ENCODE data around the gene PF4V1. TPM values are rescaled to one million over a fixed set of nuclear protein-coding genes. Genes with fewer than 3 reads are reported as not detected.

Gene PF4V1
- total RNA-seq, 1 donor from 2014 or later: not detected

DNA sequence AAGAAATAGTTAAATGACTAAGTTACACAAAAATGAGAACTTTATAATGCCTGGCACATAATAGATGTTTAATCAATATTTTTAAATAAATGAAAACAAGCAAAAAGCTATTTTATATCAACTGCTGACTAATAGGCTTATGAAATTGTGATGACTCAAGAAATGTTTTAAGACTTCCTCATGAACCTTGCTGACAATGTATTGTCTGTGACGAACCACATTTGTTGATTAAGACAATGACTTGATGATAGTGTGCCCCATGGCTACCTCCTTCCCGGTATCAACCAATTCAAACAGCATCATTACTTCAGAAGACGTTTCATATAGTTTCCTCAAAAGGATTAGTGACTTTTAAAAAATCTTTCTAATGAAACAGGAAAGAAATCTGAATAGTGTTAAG lies 8.8 kb upstream of the PF4V1 start:
- no peak for DNase-seq (ENCODE audit: low spot score)
- intact Hi-C loops (cut with DNase I): no loop called here

DNA sequence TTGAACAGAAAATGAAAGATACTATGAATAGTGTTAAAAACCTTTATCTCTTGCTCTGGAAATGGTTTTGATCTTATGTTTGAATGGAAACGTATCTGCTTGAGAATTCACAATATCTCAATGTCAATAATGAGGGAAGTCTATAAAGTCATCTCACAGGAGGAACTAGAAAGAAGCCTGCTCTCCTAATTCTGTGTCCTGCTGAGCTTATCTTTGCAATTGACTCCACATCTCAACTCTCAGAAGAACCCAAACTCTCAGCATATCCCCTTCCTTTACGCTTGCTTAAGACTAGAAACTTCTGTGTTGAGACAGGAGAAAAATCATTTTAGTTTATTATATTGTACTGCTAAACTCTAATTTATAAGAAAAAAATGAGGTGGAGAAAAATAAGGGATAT lies 8.3 kb upstream of the PF4V1 start:
- intact Hi-C loops (cut with DNase I): no loop called here
- DNase-seq (ENCODE audit: low spot score): no peak

DNA sequence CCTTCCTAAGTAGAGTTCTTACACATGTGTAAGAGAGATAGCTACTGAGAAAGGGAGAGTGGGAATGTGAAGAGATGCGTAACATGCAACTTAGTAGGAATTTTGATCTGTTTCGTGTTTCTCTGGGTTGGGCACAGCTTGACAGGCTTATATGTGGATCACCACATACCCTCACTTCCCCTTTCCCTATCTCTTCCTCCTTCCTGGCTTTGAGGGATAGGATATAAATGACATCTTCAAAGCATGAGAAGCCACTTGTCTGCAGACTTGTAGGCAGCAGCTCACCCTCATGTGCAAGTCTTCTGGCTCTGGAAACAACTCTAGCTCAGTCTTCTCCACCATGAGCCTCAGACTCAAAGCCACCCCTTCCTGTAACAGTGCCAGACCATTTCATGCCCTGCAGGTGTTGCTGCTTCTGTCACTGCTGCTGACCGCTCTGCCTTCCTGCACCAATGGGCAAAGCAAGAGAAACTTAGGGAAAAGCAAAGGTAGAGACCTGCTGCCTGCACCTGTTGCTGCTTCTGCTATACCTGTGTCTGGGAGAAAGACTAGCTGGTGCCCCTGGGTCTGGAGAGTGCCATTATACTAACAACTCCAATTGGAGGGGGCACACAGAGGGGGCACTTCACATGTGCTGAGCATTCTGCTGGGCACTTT lies 5.4 kb upstream of the PF4V1 start:
- no peak for DNase-seq (ENCODE audit: low spot score)
- intact Hi-C loops (cut with DNase I): no loop called here

DNA sequence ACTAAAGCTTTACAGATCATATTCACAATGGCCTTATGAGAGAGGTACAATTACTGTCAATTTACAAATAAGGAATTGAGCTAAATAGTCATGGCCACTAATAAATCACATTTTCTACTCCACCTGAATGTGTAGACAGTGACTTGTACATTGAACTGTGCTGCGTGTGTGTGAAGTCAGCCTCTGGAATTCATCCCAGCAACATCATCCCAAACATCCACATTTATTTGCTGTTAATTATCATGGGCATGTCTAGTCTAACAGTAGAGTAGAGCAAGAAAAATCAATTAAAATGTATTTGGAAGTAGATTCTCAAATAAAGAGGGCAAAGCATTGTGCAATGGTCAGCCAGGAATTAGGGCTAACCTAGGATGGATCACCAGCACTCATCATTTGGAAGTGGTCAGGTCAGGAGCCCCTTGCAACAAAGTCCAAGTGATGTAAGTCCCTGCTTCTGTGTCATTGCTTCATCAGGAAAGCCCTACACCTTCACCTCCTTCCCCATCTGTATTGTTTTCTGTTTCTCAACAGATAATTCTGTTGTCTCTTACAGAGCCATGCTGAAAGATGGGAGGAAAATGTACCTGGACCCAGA lies 4.8 kb upstream of the PF4V1 start:
- intact Hi-C loops (cut with DNase I): no loop called here
- DNase-seq (ENCODE audit: low spot score): no peak

DNA sequence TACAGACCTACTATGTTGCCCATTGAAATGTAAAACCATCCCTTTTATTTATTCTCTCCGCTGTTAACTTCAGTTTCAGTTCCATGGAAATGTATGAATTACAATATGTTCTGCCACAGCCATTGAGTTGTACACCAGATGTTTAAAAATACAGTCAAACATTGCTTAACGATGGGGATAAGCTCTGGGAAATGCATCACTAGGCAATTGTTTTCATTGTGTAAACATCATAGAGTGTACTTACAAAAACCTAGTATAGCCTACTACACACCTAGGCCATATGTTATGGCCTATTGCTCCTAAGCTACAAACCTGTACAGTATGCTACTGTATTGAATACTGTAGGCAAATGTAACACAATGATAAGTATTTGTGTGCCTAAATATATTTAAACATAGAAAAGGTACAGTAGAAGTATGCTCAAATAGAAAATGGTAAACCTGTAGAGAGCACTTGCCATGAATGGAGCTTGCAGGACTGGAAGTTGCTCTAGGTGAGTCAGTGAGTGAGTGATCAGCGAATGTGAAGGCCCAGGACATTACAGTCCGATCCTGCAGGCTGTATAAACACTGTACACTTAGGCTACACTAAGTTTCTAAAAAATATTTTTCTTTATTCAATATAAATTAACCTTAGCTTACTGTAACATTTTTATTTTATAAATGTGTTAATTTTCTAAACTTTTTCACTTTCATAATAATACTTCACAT lies 2.7 kb upstream of the PF4V1 start:
- intact Hi-C loops (cut with DNase I): no loop called here
- DNase-seq (ENCODE audit: low spot score): no peak

DNA sequence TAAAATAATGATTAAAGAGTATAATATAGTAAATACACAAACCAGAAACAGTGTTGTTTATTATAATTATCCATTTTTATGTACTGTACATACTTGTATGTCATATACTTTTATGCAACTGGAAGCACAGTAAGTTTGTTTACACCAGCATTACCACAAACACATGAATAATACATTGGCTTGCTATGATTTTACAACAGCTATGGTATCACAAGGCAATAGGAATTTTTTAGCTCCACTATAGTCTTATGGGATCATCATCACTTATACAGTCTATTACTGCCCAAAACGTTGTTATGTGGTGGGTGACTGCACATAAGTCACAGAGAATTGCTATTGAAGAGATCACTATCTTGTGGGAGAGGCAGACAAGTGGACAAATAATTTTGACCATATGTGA lies 1.8 kb upstream of the PF4V1 start:
- intact Hi-C loops (cut with DNase I): no loop called here
- no peak for DNase-seq (ENCODE audit: low spot score)

DNA sequence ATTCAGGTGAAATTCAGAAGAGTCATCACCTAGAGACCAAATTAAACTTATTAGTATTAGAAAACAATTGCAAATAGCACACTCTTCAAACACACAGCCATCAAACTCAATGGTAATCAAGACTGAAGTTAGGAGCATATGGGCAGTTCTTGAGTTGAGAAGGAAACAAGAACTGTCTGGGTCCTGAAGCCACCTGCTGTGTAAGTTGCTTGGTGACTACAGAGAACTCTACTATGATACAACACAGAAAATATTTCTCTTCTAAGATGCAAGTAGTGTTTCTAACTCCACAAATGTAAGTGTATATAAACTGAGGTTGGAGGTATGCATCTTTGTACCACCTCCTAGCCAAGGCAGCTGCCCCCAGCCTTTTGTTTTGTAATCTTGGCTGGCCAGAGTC lies 325 bp upstream of the PF4V1 start:
- DNase-seq (ENCODE audit: low spot score): no peak
- intact Hi-C loops (cut with DNase I): no loop called here

DNA sequence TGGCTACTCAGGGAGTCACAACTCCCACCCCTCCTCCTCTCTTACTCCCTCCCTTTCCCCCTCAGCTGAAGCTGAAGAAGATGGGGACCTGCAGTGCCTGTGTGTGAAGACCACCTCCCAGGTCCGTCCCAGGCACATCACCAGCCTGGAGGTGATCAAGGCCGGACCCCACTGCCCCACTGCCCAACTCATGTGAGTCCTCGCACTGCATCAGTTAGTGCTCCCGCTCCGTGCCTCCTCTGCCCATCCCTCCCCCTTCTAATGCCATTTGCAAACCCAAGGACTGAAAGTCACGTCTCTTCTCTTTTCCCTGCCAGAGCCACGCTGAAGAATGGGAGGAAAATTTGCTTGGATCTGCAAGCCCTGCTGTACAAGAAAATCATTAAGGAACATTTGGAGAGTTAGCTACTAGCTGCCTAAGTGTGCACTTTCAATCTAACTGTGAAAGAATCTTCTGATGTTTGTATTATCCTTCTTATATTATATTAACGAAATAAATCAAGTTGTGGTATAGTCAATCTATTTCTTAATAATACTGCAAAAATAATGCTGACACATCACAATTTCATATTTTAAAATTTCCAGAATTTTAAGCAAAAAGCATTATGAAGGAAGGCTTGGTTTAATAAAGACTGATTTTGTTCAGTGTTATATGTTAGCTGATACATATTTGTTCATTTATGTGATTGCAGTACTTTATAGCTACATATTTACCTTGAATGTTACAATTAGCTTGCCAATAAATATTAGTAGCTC lies 800 bp downstream of the PF4V1 start:
- intact Hi-C loops (cut with DNase I): no loop called here
- DNase-seq (ENCODE audit: low spot score): no peak

DNA sequence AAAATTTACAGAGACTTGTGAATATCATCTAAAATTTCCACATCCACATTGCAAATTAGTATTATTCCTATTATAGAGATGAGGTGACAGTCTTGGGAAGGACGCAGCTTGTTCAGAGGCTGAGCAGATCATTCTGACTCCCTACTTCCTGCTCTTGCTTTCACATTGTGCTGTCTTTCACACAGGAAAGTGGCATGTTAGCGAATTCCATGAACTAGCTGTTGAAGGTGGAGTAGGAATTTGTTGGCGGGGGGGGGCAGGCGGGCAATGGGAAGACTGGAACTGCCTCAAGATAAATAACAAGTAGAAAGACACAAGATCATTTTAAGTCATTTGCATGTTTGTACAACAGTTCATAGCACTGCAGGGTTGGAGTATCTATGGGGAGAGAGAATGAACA lies 2.3 kb downstream of the PF4V1 start:
- intact Hi-C loops (cut with DNase I): no loop called here

DNA sequence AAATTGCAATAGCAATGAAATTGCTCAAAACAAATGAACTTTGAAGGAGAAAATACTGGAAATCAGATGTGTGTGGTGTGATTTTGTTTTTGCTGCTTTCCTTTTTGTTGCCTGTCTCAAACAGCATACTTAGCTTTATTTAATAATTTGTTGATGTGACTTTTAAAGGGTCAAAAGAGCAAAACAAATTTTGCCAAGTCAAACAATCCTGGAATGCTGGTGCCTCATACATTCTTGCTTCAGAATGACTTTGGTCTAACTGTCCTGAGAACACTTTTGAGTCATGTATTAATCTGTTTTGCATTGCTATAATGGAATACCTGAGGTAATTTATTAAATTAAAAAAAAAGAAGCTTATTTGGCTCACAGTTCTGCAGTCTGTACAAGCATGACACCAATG lies 3.4 kb downstream of the PF4V1 start:
- intact Hi-C loops (cut with DNase I): no loop called here
- DNase-seq (ENCODE audit: low spot score): no peak

More for the DNA sequence above, 2.3 kb downstream of the PF4V1 start:
- no peak for DNase-seq (ENCODE audit: low spot score)

DNA sequence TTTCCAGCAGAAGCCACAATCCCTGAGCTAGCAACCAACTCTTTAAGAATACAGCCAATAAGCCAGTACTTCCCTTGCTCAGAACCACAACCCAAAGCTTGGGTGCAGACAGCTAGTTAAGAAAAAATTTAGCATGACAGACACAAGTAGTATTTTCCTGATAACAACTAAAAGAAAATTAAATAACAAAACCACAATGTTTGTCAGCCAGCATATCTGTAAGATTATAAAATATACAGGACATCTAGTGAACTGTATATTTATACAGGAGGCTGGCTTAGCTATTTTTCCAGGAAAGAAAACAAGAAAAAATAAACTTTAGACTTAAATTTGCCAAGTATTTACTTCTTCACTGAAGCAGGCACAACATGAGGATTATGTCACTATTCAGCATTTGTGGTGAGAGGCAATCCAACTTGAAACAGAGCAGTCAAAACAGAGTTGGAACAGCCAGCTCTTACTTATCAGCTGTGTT lies 6.6 kb downstream of the PF4V1 start:
- no peak for DNase-seq (ENCODE audit: low spot score)
- intact Hi-C loops (cut with DNase I): no loop called here

DNA sequence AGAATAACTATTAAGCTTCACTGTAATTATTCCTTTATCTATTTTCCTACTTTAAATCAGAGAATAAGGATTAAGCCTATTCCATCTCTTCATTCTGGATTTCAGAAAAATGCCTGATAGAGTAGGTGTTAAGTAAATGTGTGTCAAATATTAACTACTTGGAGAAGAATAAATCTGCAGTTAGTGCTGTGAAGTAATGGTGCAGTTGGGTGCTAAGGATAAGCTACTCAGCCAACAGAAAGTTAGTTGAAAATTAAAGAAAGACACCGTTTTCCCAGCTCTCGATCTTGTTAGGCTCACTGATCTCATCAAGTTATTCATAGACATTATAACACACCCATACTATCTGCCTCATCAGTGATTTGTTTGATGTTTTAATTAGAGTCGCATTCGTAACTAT lies 7.1 kb downstream of the PF4V1 start:
- DNase-seq (ENCODE audit: low spot score): no peak
- intact Hi-C loops (cut with DNase I): no loop called here

DNA sequence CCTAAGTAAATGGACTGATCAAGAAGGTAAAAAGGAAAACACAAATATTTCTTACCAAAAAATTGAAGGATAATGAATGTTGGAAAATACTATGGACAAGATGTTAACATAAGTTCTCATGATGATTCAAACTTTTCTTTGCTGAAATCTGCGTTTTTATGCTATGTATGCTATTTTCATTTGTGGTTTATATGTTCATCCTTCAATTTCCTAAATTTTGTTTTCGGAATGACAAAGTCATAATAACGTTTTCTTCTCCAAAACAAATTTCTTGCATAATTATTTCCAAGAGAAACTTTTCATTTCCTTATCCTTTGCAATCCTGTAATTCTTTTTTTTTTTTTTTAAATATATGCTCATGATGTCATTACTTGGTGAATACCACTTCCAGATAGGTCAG lies 7.8 kb downstream of the PF4V1 start:
- intact Hi-C loops (cut with DNase I): no loop called here
- DNase-seq (ENCODE audit: low spot score): no peak

DNA sequence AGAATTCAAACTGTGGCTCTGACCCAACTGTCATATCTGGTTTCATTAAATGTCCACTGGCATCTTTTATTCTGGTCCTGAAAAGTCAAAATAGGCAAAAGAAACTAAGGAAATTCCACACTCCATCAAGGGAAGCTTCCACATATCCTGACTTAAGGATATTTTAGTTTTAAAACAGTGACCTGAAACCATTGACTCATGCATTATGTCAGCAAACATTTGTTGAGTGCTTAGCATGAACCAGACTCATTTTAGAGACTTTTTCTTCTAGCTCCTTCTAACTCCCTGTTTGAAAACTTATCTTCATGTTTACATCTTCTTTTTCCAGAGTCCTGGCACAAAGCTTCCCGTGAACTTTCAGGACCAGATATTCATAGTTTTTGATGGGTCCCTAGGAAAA lies 9.2 kb downstream of the PF4V1 start:
- intact Hi-C loops (cut with DNase I): no loop called here
- no peak for DNase-seq (ENCODE audit: low spot score)

DNA sequence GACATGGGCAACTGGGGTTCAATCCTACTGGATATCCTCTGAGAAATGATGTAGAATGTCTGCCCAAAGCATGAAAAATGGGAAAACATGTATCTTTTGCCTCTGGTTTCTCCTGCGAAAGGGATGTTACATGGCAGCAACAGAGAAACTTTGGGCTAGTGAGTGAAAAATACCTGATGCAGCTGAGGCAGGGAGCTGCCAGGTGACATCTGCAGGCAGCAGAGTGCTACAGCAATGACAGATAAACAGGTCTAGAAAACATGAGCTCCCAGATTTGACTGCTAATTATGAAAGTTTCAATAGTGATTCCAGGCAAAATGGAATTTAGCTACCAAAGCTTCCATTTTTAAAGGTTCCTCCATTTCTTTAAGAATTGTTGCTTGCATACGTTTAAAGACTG lies 11.3 kb downstream of the PF4V1 start:
- no peak for DNase-seq (ENCODE audit: low spot score)
- intact Hi-C loops (cut with DNase I): no loop called here

DNA sequence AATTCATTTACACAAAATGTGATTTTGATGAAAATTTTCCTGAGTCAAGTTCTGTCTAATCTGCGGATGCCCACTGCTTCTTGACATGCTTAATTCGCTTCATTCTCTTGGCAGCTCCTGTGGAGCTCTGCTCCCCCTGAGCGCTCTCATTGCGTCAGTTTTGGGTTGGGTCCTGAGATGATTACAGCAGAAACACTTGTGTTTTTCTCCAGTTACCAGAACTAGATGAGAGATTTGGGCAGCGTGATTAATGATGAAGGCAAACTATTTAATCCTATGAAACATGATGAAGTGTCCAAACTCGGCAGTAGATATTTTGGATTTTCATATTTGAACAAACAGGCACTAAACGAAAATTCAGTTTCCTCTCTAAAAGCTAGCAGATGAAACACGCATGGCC lies 11.9 kb downstream of the PF4V1 start:
- no peak for DNase-seq (ENCODE audit: low spot score)
- intact Hi-C loops (cut with DNase I): no loop called here

DNA sequence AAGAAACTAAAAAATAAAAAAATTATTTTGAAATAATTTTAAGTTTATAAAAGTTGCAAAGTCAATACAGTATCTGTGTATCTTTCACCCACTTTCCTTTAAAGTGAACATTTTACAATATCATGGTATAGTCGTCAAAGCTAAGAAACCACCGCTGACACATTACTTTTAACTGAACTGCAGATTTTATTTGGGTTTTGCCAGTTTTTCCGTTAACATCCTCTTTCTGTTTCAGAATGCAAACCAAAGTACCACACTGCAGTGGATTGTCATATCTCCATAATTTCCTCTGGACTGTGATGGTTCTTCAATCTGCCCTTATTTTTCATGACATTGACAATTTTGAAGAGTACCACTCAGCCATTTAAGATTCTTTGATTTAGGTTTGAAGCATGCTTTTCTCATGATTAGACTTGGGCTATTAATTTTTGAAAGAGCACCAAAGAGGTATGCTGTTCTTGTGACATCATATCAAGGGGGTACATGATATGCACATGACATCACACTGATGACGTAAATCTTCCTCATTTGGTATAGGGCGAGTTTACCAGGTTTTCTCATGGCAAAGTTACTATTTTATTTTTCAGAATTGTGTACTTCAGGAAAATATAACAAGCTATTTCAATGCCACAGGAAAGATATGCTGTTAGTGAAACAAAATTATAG lies 12.5 kb downstream of the PF4V1 start:
- no peak for DNase-seq (ENCODE audit: low spot score)
- intact Hi-C loops (cut with DNase I): no loop called here

DNA sequence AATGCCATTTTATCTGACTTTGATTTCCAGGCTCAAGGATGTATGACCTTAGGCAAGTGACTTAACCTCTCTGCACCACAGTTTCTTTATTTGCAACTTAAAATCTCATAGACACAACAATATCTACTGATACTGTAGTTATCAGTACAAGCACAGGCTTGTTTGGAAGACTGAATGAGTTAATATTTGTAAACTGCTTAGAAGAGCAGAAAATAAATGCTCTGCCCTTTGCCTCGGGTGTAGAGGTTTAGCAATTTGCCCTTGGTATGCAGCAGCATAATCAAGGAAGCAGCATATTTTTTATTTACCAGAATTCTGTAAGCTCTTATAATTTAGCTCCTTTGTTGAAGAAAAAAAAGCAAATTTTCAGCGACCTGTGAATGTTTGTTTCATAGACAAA lies 13.2 kb downstream of the PF4V1 start:
- intact Hi-C loops (cut with DNase I): no loop called here
- DNase-seq (ENCODE audit: low spot score): no peak

DNA sequence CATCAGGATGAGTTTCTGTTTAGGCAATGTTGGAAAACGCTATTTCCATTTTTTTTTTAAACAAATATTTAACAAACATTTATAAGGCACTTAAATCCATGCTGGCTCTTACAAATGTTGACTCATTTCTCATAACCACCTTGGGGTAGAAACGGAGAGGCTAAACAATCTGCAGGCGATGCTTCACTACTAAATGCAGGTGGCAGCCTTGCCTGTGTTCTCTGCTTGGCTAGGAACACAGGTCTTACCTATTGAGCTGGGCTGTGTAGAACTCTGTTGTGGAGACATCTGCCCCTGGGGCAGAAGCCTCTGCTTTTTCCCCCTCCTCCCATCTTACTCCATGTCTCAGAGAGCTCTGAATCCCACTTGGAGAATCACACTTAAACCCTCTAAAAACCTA lies 14.7 kb downstream of the PF4V1 start:
- no peak for DNase-seq (ENCODE audit: low spot score)
- intact Hi-C loops (cut with DNase I): no loop called here

All from cardiac septum (tissue), 1 donor.